Pons (tissue), 1 donor: Measurements from ENCODE around the gene MGMT.

ENCODE experiments used
- DNase-seq: peaks from one replicate; pipeline ENCODE4 v3.0.0-alpha.2; 2016; ENCODE audit warnings: low spot score

MGMT gene

GRCh38 chr10:129495256-129495655 lies 28.2 kb downstream of the MGMT start:
- no peak for DNase-seq

- no peak for DNase-seq
Observed at GRCh38 chr10:129495698-129496097, 28.7 kb downstream of the MGMT start.

- no peak for DNase-seq
Observed at GRCh38 chr10:129497013-129497412, 30.0 kb downstream of the MGMT start.

GRCh38 chr10:129498680-129499079 lies 31.6 kb downstream of the MGMT start:
- DNase-seq = no peak

GRCh38 chr10:129500617-129501339 lies 33.7 kb downstream of the MGMT start:
- no peak for DNase-seq

- no peak for DNase-seq
Observed at GRCh38 chr10:129501652-129502436, 34.8 kb downstream of the MGMT start.

- no peak for DNase-seq
Observed at GRCh38 chr10:129502448-129502847, 35.4 kb downstream of the MGMT start.

- DNase-seq = no peak
Observed at GRCh38 chr10:129505500-129506075, 38.5 kb downstream of the MGMT start.

GRCh38 chr10:129506101-129506797 lies 39.2 kb downstream of the MGMT start:
- DNase-seq = no peak

GRCh38 chr10:129507216-129507889 lies 40.3 kb downstream of the MGMT start:
- no peak for DNase-seq

GRCh38 chr10:129509155-129509554 lies 42.1 kb downstream of the MGMT start:
- no peak for DNase-seq

GRCh38 chr10:129509835-129510234 lies 42.8 kb downstream of the MGMT start:
- no peak for DNase-seq

GRCh38 chr10:129511086-129511485 lies 44.0 kb downstream of the MGMT start:
- no peak for DNase-seq

GRCh38 chr10:129511758-129512157 lies 44.7 kb downstream of the MGMT start:
- DNase-seq = no peak

GRCh38 chr10:129513312-129513711 lies 46.3 kb downstream of the MGMT start:
- DNase-seq = no peak

GRCh38 chr10:129514568-129515451 lies 47.8 kb downstream of the MGMT start:
- no peak for DNase-seq

GRCh38 chr10:129516846-129517679 lies 50.0 kb downstream of the MGMT start:
- DNase-seq = no peak

GRCh38 chr10:129517680-129518057 lies 50.6 kb downstream of the MGMT start:
- DNase-seq = no peak

- DNase-seq = no peak
Observed at GRCh38 chr10:129518793-129519192, 51.8 kb downstream of the MGMT start.
